DOHH2 (cell line): ENCODE results near the gene TTLL8.

Experiments
- H3F3A ChIP-seq: fragments of 200-600 bp; sonication (generic), shearing (Covaris generic); 2 replicates; pipeline ENCODE4 v1.6.0; 2016; ENCODE audit warnings: antibody characterized with exemption, mild to moderate bottlenecking; ENCODE audit not compliant: control insufficient read depth, insufficient read depth
- H3K27ac ChIP-seq: fragments of 200-600 bp; sonication (generic); 2 replicates; pipeline ENCODE4 v1.5.1; 2014; ENCODE audit warnings: low read depth, mild to moderate bottlenecking, low read length, moderate library complexity
- H3K27me3 ChIP-seq: fragments of 200-600 bp; sonication (generic); 2 replicates; pipeline ENCODE4 v1.6.1; 2014; ENCODE audit warnings: mild to moderate bottlenecking, low read length, mixed read lengths; ENCODE audit not compliant: control insufficient read depth
- H3K36me3 ChIP-seq: fragments of 200-600 bp; sonication (generic); 2 replicates; pipeline ENCODE4 v1.6.1; 2014; ENCODE audit warnings: mild to moderate bottlenecking, low read length, moderate library complexity, mixed read lengths; ENCODE audit not compliant: control insufficient read depth
- H3K4me1 ChIP-seq: fragments of 200-600 bp; sonication (generic); 2 replicates; pipeline ENCODE4 v1.6.1; 2014; ENCODE audit warnings: mild to moderate bottlenecking, low read length, mixed read lengths; ENCODE audit not compliant: control insufficient read depth
- H3K4me2 ChIP-seq: fragments of 200-600 bp; sonication (generic); 2 replicates; pipeline ENCODE4 v1.6.0; 2014; ENCODE audit warnings: mild to moderate bottlenecking, low read length, moderate library complexity
- H3K4me3 ChIP-seq: fragments of 200-600 bp; sonication (generic); 2 replicates; pipeline ENCODE4 v1.5.1; 2014; ENCODE audit warnings: mild to moderate bottlenecking, low read length, mixed read lengths
- H3K79me2 ChIP-seq: fragments of 200-600 bp; sonication (generic); 2 replicates; pipeline ENCODE4 v1.6.1; 2014; ENCODE audit warnings: mild to moderate bottlenecking, low read length, mixed read lengths; ENCODE audit not compliant: control insufficient read depth
- H3K9me2 ChIP-seq: fragments of 200-600 bp; sonication (generic); replicated peaks from 2 replicates; pipeline ENCODE4 v1.6.1; 2014; ENCODE audit warnings: mild to moderate bottlenecking, low read length, mixed read lengths; ENCODE audit not compliant: control insufficient read depth
- H3K9me3 ChIP-seq: fragments of 200-600 bp; sonication (generic); 2 replicates; pipeline ENCODE4 v1.6.1; 2014; ENCODE audit warnings: antibody characterized with exemption, low read length, mixed read lengths; ENCODE audit not compliant: control insufficient read depth, insufficient read depth
- H4K20me1 ChIP-seq: fragments of 200-600 bp; sonication (generic); 2 replicates; pipeline ENCODE4 v1.6.0; 2014; ENCODE audit warnings: low read depth, mild to moderate bottlenecking, antibody characterized with exemption, low read length, moderate library complexity; ENCODE audit not compliant: control insufficient read depth, insufficient read depth
- CTCF ChIP-seq: fragments of 200-600 bp; sonication (generic); IDR thresholded peaks from one replicate; pipeline ENCODE4 v1.5.1; 2014; ENCODE audit warnings: antibody characterized with exemption, mild to moderate bottlenecking, low read depth, low read length; ENCODE audit not compliant: poor library complexity, severe bottlenecking
- EZH2phosphoT487 ChIP-seq: fragments of 200-600 bp; sonication (generic); IDR thresholded peaks from 2 replicates; pipeline ENCODE4 v1.6.1; 2017; ENCODE audit warnings: borderline replicate concordance, mild to moderate bottlenecking, antibody characterized with exemption, low read length, moderate library complexity, mixed read lengths

Gene TTLL8

DNA sequence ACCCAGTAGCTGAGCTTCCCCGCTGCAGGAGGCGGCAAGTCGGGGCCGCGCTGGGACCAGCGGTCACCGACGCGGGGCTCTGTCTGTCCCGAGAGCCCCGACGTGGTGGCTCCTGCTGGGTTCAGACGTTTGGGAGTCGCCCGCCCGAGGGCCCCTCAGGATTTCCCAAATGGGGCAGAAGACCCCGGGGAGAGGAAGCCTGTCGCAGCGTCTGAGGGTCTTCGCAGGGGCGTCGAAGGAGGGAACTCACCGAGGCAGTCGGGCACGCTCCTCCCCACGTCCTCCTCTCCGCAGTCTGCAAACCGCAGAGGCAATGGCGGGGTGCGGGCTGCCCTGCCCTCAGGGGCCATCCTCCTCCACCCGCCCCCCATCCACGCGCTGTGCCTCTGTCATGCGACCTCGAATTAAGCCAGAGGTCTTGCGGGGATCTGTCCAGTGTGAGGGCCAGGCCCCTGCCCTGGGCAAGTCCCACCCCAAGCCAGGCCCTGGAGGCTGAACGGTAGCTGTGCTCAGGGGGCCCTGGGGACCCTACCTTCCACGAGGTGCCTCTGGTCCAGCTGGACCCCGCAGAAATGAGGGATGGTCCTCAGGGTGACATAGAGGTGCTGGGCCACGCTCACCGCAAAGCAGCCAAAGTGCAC lies 58.0 kb downstream of the TTLL8 start:
- Histone ChIP-seq H3K27ac (no peak overlapping the region), H3K4me1 (peaks cover 13% of the 10 kb centered on the region), H3K27me3 (peaks cover 3% of the 10 kb centered on the region), H3K79me2 (no peaks in the 10 kb centered on the region), H3K4me3 (no peak overlapping the region), H3F3A (no peaks in the 10 kb centered on the region), H3K4me2 (no peak overlapping the region), H3K9me2 (no peaks in the 10 kb centered on the region), H3K9me3 (no peaks in the 10 kb centered on the region), H4K20me1 (no peaks in the 10 kb centered on the region), H3K36me3 (no peaks in the 10 kb centered on the region)
- TF ChIP-seq EZH2phosphoT487 (no peak), CTCF (no peak)

DNA sequence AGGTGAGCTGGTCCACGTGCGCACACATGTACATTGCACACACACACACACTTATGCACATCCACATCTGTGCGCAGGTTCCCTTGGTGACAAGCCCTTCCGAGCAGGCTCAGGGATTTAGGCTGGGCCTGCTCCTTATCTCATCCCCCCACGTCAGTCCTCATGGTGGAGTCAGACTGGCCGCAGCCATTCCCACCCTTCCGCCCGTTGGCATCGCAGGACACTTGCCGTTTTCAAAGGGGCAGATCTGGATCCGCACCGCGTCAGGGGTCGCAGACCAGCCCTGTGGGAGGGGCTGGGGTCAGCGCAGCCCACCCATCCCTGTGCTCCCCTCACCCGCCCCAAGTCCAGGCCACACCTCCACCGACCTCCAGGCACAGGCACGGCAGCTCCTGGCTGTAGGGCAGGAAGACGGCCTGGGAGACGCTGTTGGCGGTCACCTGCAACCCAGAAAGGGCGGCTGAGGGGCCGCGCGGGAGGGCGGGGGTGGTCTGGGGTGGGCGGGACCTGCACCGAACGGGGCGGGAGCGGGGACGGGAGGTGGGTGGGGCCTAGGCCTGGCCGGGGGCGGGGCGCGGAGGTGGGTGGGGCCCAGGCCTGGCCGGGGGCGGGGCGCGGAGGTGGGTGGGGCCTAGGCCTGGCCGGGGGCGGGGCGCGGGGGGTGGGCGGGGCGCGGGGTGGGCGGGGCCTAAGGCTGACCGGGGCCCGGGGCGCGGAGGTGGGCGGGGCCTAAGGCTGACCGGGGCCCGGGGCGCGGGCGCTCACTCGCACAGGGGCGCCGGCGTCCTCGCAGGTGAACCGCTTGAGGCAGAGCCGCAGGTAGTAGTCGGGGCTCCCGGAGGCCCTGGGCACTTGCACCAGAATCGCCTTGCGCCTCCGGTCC lies 58.8 kb downstream of the TTLL8 start:
- Histone ChIP-seq H3F3A (no peaks in the 10 kb centered on the region), H3K79me2 (no peaks in the 10 kb centered on the region), H3K4me3 (no peak overlapping the region), H3K27ac (no peak overlapping the region), H3K4me2 (no peak overlapping the region), H3K4me1 (peaks cover 13% of the 10 kb centered on the region), H3K27me3 (no peaks in the 10 kb centered on the region; the same call in 1 of the 2 replicates), H3K9me3 (no peaks in the 10 kb centered on the region), H3K9me2 (no peaks in the 10 kb centered on the region), H3K36me3 (no peaks in the 10 kb centered on the region), H4K20me1 (no peaks in the 10 kb centered on the region)
- no peak for TF ChIP-seq CTCF
- TF ChIP-seq EZH2phosphoT487: no peak

DNA sequence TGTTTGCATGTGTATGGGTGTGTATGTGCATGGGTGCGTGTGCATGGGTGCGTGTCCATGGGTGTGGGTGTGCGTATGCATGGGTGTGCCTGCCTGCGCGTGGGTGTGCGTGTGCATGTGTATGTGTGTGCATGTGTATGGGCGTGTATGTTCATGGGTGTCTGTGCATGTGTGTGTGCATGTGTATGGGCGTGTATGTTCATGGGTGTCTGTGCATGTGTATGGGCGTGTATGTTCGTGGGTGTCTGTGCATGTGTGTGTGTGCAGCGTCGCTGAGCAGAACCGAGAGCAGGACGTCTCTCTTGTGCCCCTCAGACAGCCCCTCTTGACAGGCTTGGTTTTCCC lies 59.4 kb downstream of the TTLL8 start:
- Histone ChIP-seq H3K9me3 (no peaks in the 10 kb centered on the region), H3K79me2 (no peaks in the 10 kb centered on the region), H3F3A (no peaks in the 10 kb centered on the region), H3K4me1 (peaks cover 14% of the 10 kb centered on the region), H3K27me3 (no peaks in the 10 kb centered on the region; the same call in 1 of the 2 replicates), H3K27ac (no peak overlapping the region), H3K4me3 (no peak overlapping the region), H3K4me2 (no peak overlapping the region), H3K9me2 (no peaks in the 10 kb centered on the region), H3K36me3 (no peaks in the 10 kb centered on the region), H4K20me1 (no peaks in the 10 kb centered on the region)
- TF ChIP-seq CTCF (no peak), EZH2phosphoT487 (no peak)
